Erythroblast (primary cell): Measurements from ENCODE around the gene RAB15.

Experiments used
- GATA1 ChIP-seq: IDR thresholded peaks from 2 replicates; pipeline ENCODE4 v1.6.1; 2011; ENCODE audit warnings: low read depth, mild to moderate bottlenecking, control low read depth, low read length, moderate library complexity
- POLR2A ChIP-seq: IDR thresholded peaks from 2 replicates; pipeline ENCODE4 v1.6.1; 2011; ENCODE audit warnings: mild to moderate bottlenecking, low read length

DNA sequence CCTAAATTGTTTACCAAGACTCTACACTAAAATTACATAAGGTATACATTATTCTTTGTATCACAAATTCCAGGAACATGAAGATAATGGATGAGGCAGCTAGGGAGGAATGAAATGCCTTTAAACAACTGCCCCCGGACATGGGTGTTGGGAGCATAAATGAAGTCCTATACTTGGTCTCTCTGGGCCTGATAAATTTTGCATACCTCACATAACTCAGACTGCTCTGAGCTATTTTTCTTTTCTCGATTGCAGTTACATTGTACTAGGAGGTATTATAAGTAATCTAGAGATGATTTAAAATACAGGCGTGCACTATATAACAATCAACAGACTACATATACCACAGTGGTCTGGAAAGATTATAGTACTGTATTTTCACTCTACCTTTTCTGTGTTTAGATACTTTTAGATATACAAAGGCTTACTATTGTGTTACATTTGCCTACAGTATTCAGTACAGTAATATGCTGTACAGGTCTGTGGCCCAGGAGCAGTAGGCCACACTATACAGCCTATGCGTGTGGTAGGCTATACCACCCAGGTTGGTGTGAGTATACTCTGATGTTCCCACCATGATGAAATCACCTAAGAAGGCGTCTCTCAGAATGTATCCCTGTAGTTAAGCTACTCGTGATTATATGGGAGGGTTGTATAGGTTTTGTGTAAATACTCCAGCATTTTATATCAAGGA is 28.9 kb upstream of the RAB15 start:
- TF ChIP-seq POLR2A (no peak), GATA1 (no peak)
